ENCODE measurements around the gene TEAD1.

TEAD1 gene

GRCh38 chr11:12893787-12894672, 219.8 kb downstream of the TEAD1 start:
- no peak for TF ChIP-seq TAF1 (IDR thresholded peaks at IDR 0.05; ENCODE audit: borderline replicate concordance, insufficient read depth, low read length)
- TF ChIP-seq POLR2AphosphoS5 (IDR thresholded peaks at IDR 0.05; ENCODE audit: low read depth, low read length), result no peak
- no peak for TF ChIP-seq SIN3A (IDR thresholded peaks at IDR 0.05; ENCODE audit: borderline replicate concordance, insufficient read depth, low read length)
- no peak for TF ChIP-seq FOXP2 (optimal IDR thresholded peaks at IDR 0.05; ENCODE audit: borderline replicate concordance, extremely low read depth, extremely low read length, insufficient read depth)
- TF ChIP-seq REST (IDR thresholded peaks at IDR 0.05; ENCODE audit: insufficient read depth in 1 of 2, low read depth in 2 of 2, low read length in 2 of 2), result no peak

GRCh38 chr11:12897390-12897789, 223.2 kb downstream of the TEAD1 start:
- TF ChIP-seq TAF1 (IDR thresholded peaks at IDR 0.05; ENCODE audit: borderline replicate concordance, insufficient read depth, low read length), result no peak
- no peak for TF ChIP-seq REST (IDR thresholded peaks at IDR 0.05; ENCODE audit: insufficient read depth in 1 of 2, low read depth in 2 of 2, low read length in 2 of 2)
- no peak for TF ChIP-seq SIN3A (IDR thresholded peaks at IDR 0.05; ENCODE audit: borderline replicate concordance, insufficient read depth, low read length)
- TF ChIP-seq POLR2AphosphoS5 (IDR thresholded peaks at IDR 0.05; ENCODE audit: low read depth, low read length), result no peak
- no peak for TF ChIP-seq FOXP2 (optimal IDR thresholded peaks at IDR 0.05; ENCODE audit: borderline replicate concordance, extremely low read depth, extremely low read length, insufficient read depth)

- no peak for TF ChIP-seq FOXP2 (optimal IDR thresholded peaks at IDR 0.05; ENCODE audit: borderline replicate concordance, extremely low read depth, extremely low read length, insufficient read depth)
- no peak for TF ChIP-seq POLR2AphosphoS5 (IDR thresholded peaks at IDR 0.05; ENCODE audit: low read depth, low read length)
- no peak for TF ChIP-seq TAF1 (IDR thresholded peaks at IDR 0.05; ENCODE audit: borderline replicate concordance, insufficient read depth, low read length)
- TF ChIP-seq SIN3A (IDR thresholded peaks at IDR 0.05; ENCODE audit: borderline replicate concordance, insufficient read depth, low read length), result no peak
- no peak for TF ChIP-seq REST (IDR thresholded peaks at IDR 0.05; ENCODE audit: insufficient read depth in 1 of 2, low read depth in 2 of 2, low read length in 2 of 2)
Measured at GRCh38 chr11:12897867-12898266, 223.6 kb downstream of the TEAD1 start.

GRCh38 chr11:12900496-12900895, 226.3 kb downstream of the TEAD1 start:
- TF ChIP-seq SIN3A (IDR thresholded peaks at IDR 0.05; ENCODE audit: borderline replicate concordance, insufficient read depth, low read length) (no peak), TAF1 (IDR thresholded peaks at IDR 0.05; ENCODE audit: borderline replicate concordance, insufficient read depth, low read length) (no peak), FOXP2 (optimal IDR thresholded peaks at IDR 0.05; ENCODE audit: borderline replicate concordance, extremely low read depth, extremely low read length, insufficient read depth) (no peak), POLR2AphosphoS5 (IDR thresholded peaks at IDR 0.05; ENCODE audit: low read depth, low read length) (no peak), REST (IDR thresholded peaks at IDR 0.05; ENCODE audit: insufficient read depth in 1 of 2, low read depth in 2 of 2, low read length in 2 of 2) (no peak)
